Measurements from ENCODE around the gene EPGN. TPM values are rescaled to one million over a fixed set of nuclear protein-coding genes. Genes with fewer than 3 reads are reported as not detected.

The EPGN gene
- total and polyA plus RNA-seq, 4 donors: 0.79 to 3.0 (median 1.6) TPM

DNA sequence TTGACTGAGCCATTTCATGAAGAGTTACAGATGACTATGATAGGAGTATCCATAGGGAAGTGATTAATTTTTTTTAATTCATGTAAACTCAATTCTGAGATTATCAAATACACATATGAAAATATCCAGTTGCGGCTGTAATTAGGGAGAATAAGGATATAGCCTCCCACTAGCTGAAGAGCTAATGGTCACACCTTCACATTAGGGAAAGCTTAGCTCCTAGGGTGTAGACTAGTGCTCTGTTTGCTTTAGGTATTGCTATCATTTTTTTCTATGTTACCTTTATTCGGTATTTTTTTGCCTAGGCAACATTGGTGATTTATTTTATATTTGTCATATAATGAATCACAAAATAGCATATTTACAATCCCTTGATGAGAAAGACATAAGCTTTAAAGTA, 39.6 kb upstream of the EPGN start:
- Histone ChIP-seq H3K36me3 (ENCODE audit: control insufficient read depth in 4 of 4, insufficient read depth in 4 of 4, low read length in 4 of 4) (peaks cover 0 to 1% (median 0%) of the 10 kb centered on the region in 4 donors), H3K27me3 (ENCODE audit: control insufficient read depth in 3 of 3, insufficient read depth in 3 of 3, low read length in 2 of 3) (no peaks in the 10 kb centered on the region), H3K4me1 (ENCODE audit: control insufficient read depth in 5 of 5, insufficient read depth in 5 of 5, low read length in 5 of 5) (peaks cover 0 to 7% (median 0%) of the 10 kb centered on the region in 5 donors), H3K27ac (ENCODE audit: low read depth in 1 of 2, low read length in 1 of 2) (no peak overlapping the region), H3K9ac (ENCODE audit: insufficient read depth in 1 of 2, low read length in 2 of 2) (no peak overlapping the region), H3K9me3 (ENCODE audit: control insufficient read depth in 4 of 4, insufficient read depth in 3 of 4, low read length in 3 of 4) (peaks cover 0 to 3% (median 0%) of the 10 kb centered on the region in 4 donors), H3K4me3 (no peak overlapping the region)
- ATAC-seq (ENCODE audit: insufficient read depth, low FRiP score): no peak
- no peak for DNase-seq
- TF ChIP-seq, protein P1, sequence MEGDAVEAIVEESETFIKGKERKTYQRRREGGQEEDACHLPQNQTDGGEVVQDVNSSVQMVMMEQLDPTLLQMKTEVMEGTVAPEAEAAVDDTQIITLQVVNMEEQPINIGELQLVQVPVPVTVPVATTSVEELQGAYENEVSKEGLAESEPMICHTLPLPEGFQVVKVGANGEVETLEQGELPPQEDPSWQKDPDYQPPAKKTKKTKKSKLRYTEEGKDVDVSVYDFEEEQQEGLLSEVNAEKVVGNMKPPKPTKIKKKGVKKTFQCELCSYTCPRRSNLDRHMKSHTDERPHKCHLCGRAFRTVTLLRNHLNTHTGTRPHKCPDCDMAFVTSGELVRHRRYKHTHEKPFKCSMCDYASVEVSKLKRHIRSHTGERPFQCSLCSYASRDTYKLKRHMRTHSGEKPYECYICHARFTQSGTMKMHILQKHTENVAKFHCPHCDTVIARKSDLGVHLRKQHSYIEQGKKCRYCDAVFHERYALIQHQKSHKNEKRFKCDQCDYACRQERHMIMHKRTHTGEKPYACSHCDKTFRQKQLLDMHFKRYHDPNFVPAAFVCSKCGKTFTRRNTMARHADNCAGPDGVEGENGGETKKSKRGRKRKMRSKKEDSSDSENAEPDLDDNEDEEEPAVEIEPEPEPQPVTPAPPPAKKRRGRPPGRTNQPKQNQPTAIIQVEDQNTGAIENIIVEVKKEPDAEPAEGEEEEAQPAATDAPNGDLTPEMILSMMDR (IDR thresholded peaks at IDR 0.05; ENCODE audit: control extremely low read depth, extremely low read depth): no peak
- 97 to 98% methylated on average over 2 of the region's 2 CpGs for WGBS, 2 donors

DNA sequence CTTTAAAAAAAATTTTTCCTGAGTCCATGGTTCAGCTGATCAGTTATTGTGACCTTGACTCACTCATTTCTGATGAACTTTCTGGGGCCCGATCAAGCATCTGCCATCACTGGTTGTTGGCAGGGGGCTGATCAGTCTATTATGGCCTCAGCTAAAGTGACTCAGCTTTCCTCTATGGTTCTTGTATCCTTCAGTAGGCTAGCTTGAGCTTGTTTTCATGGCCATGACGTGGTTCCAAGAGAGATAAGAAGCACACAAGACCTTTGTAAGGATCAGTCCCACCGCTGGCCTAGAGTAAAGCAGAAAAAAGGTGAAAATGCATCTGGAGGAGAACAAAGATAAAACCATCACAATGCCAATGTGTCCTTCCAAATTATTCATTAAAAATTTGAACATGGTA, 29.8 kb upstream of the EPGN start:
- no peak for ATAC-seq (ENCODE audit: insufficient read depth, low FRiP score)

DNA sequence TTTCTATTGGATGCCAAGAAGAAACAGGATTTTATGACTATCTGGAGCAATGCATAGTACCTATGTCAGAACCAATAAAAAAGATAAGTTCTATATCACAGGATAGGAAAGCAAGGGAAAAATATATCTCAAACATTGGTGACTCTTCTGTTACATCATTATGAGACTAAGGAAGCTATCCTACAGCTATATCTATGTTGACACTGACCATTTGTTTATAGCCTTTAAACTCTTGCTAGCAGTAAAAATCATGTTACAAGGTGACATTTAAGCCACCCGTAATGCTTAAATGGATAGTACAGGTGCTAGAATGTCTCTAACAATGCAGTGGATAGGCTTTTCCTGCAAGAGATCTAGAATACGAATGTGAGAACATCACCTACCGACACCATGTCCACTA, 28.6 kb upstream of the EPGN start:
- Histone ChIP-seq H3K9ac (ENCODE audit: insufficient read depth in 1 of 2, low read length in 2 of 2) (no peak overlapping the region), H3K36me3 (ENCODE audit: control insufficient read depth in 4 of 4, insufficient read depth in 4 of 4, low read length in 4 of 4) (peaks cover 0 to 5% (median 0%) of the 10 kb centered on the region in 4 donors), H3K4me3 (no peak overlapping the region), H3K27ac (ENCODE audit: low read depth in 1 of 2, low read length in 1 of 2) (no peak overlapping the region), H3K27me3 (ENCODE audit: control insufficient read depth in 3 of 3, insufficient read depth in 3 of 3, low read length in 2 of 3) (no peaks in the 10 kb centered on the region), H3K9me3 (ENCODE audit: control insufficient read depth in 4 of 4, insufficient read depth in 3 of 4, low read length in 3 of 4) (no peaks in the 10 kb centered on the region), H3K4me1 (ENCODE audit: control insufficient read depth in 5 of 5, insufficient read depth in 5 of 5, low read length in 5 of 5) (no peaks in the 10 kb centered on the region)
- WGBS, 2 donors: 97 to 100% methylated on average over 3 of the region's 3 CpGs
- ATAC-seq (ENCODE audit: insufficient read depth, low FRiP score) (no peak), DNase-seq (no peak)
- TF ChIP-seq, protein P1 (IDR thresholded peaks at IDR 0.05; ENCODE audit: control extremely low read depth, extremely low read depth): no peak

More for the DNA sequence above, 29.8 kb upstream of the EPGN start:
- Histone ChIP-seq H3K9me3 (ENCODE audit: control insufficient read depth in 4 of 4, insufficient read depth in 3 of 4, low read length in 3 of 4) (no peaks in the 10 kb centered on the region), H3K27me3 (ENCODE audit: control insufficient read depth in 3 of 3, insufficient read depth in 3 of 3, low read length in 2 of 3) (no peaks in the 10 kb centered on the region), H3K4me1 (ENCODE audit: control insufficient read depth in 5 of 5, insufficient read depth in 5 of 5, low read length in 5 of 5) (no peaks in the 10 kb centered on the region), H3K9ac (ENCODE audit: insufficient read depth in 1 of 2, low read length in 2 of 2) (no peak overlapping the region), H3K27ac (ENCODE audit: low read depth in 1 of 2, low read length in 1 of 2) (no peak overlapping the region), H3K4me3 (no peak overlapping the region), H3K36me3 (ENCODE audit: control insufficient read depth in 4 of 4, insufficient read depth in 4 of 4, low read length in 4 of 4) (peaks cover 0 to 2% (median 0%) of the 10 kb centered on the region in 4 donors)
- WGBS, 2 donors: 93 to 95% methylated on average over 3 of the region's 3 CpGs
- TF ChIP-seq, protein P1 (IDR thresholded peaks at IDR 0.05; ENCODE audit: control extremely low read depth, extremely low read depth): no peak
- no peak for DNase-seq

DNA sequence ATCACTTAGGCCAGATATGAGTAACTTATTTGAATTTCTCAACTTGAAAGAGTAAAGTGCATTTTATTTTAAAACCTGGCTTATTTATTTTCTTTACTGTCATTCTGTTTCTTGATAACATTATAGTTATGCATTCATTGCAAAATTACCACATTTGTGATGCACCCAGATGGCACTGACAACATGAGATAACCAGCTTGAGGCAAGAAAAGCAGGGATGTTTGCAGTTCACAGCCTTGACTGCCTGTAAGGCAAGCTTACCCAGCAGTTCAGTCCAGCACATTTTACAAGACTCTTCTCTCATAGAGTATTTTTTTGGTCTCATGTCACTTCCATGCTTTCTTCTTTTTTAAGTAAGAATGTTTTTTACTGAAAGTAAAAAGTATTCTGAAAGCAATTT, 25.3 kb upstream of the EPGN start:
- ATAC-seq (ENCODE audit: insufficient read depth, low FRiP score) (no peak), DNase-seq (no peak)
- no peaks in the 10 kb centered on the region for H3K27me3 ChIP-seq (ENCODE audit: control insufficient read depth in 3 of 3, insufficient read depth in 3 of 3, low read length in 2 of 3)
- peaks cover 0 to 5% (median 0%) of the 10 kb centered on the region in 4 donors for H3K36me3 ChIP-seq (ENCODE audit: control insufficient read depth in 4 of 4, insufficient read depth in 4 of 4, low read length in 4 of 4)
- TF ChIP-seq, protein P1 (IDR thresholded peaks at IDR 0.05; ENCODE audit: control extremely low read depth, extremely low read depth): no peak
- no peak overlapping the region for H3K27ac ChIP-seq (ENCODE audit: low read depth in 1 of 2, low read length in 1 of 2)
- H3K9ac ChIP-seq (ENCODE audit: insufficient read depth in 1 of 2, low read length in 2 of 2): no peak overlapping the region
- H3K4me3 ChIP-seq: no peak overlapping the region
- H3K4me1 ChIP-seq (ENCODE audit: control insufficient read depth in 5 of 5, insufficient read depth in 5 of 5, low read length in 5 of 5): no peaks in the 10 kb centered on the region
- no peaks in the 10 kb centered on the region for H3K9me3 ChIP-seq (ENCODE audit: control insufficient read depth in 4 of 4, insufficient read depth in 3 of 4, low read length in 3 of 4)
